Activated CD4-positive, CD25-positive, alpha-beta regulatory T cell treated with anti-CD3 and anti-CD28 coated beads, Interleukin-2, amount 50 U/mL, for 72 hours (primary cell): Measurements from ENCODE around the gene PDZD2.
"Not testable (repeated sequence)": the region's sequence is repeated elsewhere in the genome, so short reads cannot be mapped to it uniquely, and the experiment has no call there.

Experiments used
- DNase-seq: peaks from one replicate; pipeline ENCODE4 v3.0.0; 2021

The PDZD2 gene

GRCh38 chr5:32116574-32117313 is 477.8 kb downstream of the PDZD2 start:
- no peak for DNase-seq

GRCh38 chr5:32118922-32119321 is 480.0 kb downstream of the PDZD2 start:
- not testable (repeated sequence) for DNase-seq

GRCh38 chr5:32123058-32123805 is 484.3 kb downstream of the PDZD2 start:
- no peak for DNase-seq

- DNase-seq, result no peak
Observed at GRCh38 chr5:32123889-32124676, 485.2 kb downstream of the PDZD2 start.

GRCh38 chr5:32126691-32127090 is 487.8 kb downstream of the PDZD2 start:
- no peak for DNase-seq

- no peak for DNase-seq
Observed at GRCh38 chr5:32127711-32128110, 488.8 kb downstream of the PDZD2 start.

GRCh38 chr5:32129074-32129598 is 490.2 kb downstream of the PDZD2 start:
- DNase-seq, result no peak

- DNase-seq, result no peak
Observed at GRCh38 chr5:32130865-32131264, 491.9 kb downstream of the PDZD2 start.

- no peak for DNase-seq
Observed at GRCh38 chr5:32131604-32132003, 492.7 kb downstream of the PDZD2 start.

GRCh38 chr5:32132757-32133156 is 493.8 kb downstream of the PDZD2 start:
- no peak for DNase-seq

GRCh38 chr5:32135086-32135485 is 496.2 kb downstream of the PDZD2 start:
- DNase-seq, result no peak

- DNase-seq, result no peak
Observed at GRCh38 chr5:32136342-32136741, 497.4 kb downstream of the PDZD2 start.

- DNase-seq, result peak; percentile 43
Observed at GRCh38 chr5:32138839-32139493, 500.0 kb downstream of the PDZD2 start.

- no peak for DNase-seq
Observed at GRCh38 chr5:32143617-32144377, 504.9 kb downstream of the PDZD2 start.

- DNase-seq, result no peak
Observed at GRCh38 chr5:32144378-32145207, 505.7 kb downstream of the PDZD2 start.

GRCh38 chr5:32145378-32145777 is 506.4 kb downstream of the PDZD2 start:
- DNase-seq, result no peak

- DNase-seq, result no peak
Observed at GRCh38 chr5:32147236-32147635, 508.3 kb downstream of the PDZD2 start.

- no peak for DNase-seq
Observed at GRCh38 chr5:32147959-32148358, 509.0 kb downstream of the PDZD2 start.

GRCh38 chr5:32150366-32150765 is 511.4 kb downstream of the PDZD2 start:
- DNase-seq, result no peak

GRCh38 chr5:32151198-32151597 is 512.3 kb downstream of the PDZD2 start:
- DNase-seq, result no peak

GRCh38 chr5:32153723-32154122 is 514.8 kb downstream of the PDZD2 start:
- DNase-seq, result no peak
